CD4-positive, alpha-beta T cell (primary cell): ENCODE measurements around the gene ACACA. TPM values are rescaled to one million over a fixed set of nuclear protein-coding genes. Genes with fewer than 3 reads are reported as not detected.

Source experiments
- ATAC-seq: fragments of 200-7000 bp; cut with Tn5 transposase; one replicate; pipeline ENCODE4 v1.10.0; 2022; ENCODE audit warnings: mild to moderate bottlenecking; ENCODE audit not compliant: poor library complexity
- CTCF ChIA-PET: fragments of 350-600 bp; sonication (Branson Sonifier 250); formaldehyde crosslinking; loops from one replicate; lab custom pipeline; 2021; ENCODE audit warnings: antibody characterized with exemption, inconsistent platforms; lab: Charles Lee
- POLR2A ChIA-PET: fragments of 350-600 bp; sonication (Branson Sonifier 250); formaldehyde crosslinking; loops from one replicate; lab custom pipeline; 2021; ENCODE audit warnings: antibody characterized with exemption, inconsistent platforms; lab: Charles Lee
- DNase-seq, 14 experiments: peaks; one replicate each; pipeline ENCODE4 v3.0.0-alpha.2; 2013 to 2020; ENCODE audit warnings: mixed read lengths in 2 of 14
- H3K27ac ChIP-seq, 2 donors: one replicate each; pipeline versions ENCODE4 v1.5.1 to v1.7.0; 2013; ENCODE audit warnings: low read length in 2 of 2, low read depth in 1 of 2, mild to moderate bottlenecking in 1 of 2
- H3K27me3 ChIP-seq, 2 experiments: 1 replicate in 1 of 2; 2 replicates in 1 of 2; pipeline versions ENCODE4 v1.6.1 to v1.7.0; 2013; ENCODE audit warnings: low read length in 2 of 2, control low read depth in 1 of 2, mild to moderate bottlenecking in 1 of 2, moderate library complexity in 1 of 2; ENCODE audit not compliant: insufficient read depth in 2 of 2, control insufficient read depth in 1 of 2
- H3K36me3 ChIP-seq: one replicate; pipeline ENCODE4 v1.6.1; 2013; ENCODE audit warnings: low read length, control low read depth; ENCODE audit not compliant: insufficient read depth
- H3K4me1 ChIP-seq: one replicate; pipeline ENCODE4 v1.6.1; 2013; ENCODE audit warnings: low read length, control low read depth; ENCODE audit not compliant: insufficient read depth
- H3K4me3 ChIP-seq: one replicate; pipeline ENCODE4 v1.5.1; 2013; ENCODE audit warnings: mild to moderate bottlenecking, low read length, moderate library complexity
- H3K9me3 ChIP-seq, 2 experiments: 1 replicate in 1 of 2; 2 replicates in 1 of 2; pipeline versions ENCODE4 v1.6.1 to v1.7.0; 2013; ENCODE audit warnings: low read length in 2 of 2, mild to moderate bottlenecking in 2 of 2, control low read depth in 1 of 2, moderate library complexity in 1 of 2; ENCODE audit not compliant: control insufficient read depth in 1 of 2, insufficient read depth in 1 of 2
- H3K27ac Mint-ChIP-seq: one replicate; pipeline ENCODE4 v1.8.0; 2020; ENCODE audit warnings: mixed read lengths
- H3K27me3 Mint-ChIP-seq: one replicate; pipeline ENCODE4 v1.8.0; 2021; ENCODE audit warnings: mixed read lengths
- H3K36me3 Mint-ChIP-seq: one replicate; pipeline ENCODE4 v1.8.0; 2021; ENCODE audit warnings: low read depth, mixed read lengths
- H3K4me1 Mint-ChIP-seq: one replicate; pipeline ENCODE4 v1.8.0; 2021; ENCODE audit warnings: low read depth, mixed read lengths
- H3K4me3 Mint-ChIP-seq: one replicate; pipeline ENCODE4 v1.8.0; 2020; ENCODE audit warnings: mild to moderate bottlenecking, mixed read lengths
- H3K9me3 Mint-ChIP-seq: one replicate; pipeline ENCODE4 v1.8.0; 2020; ENCODE audit warnings: mixed read lengths
- CTCF ChIP-seq: fragments of 200-600 bp; IDR thresholded peaks from one replicate; pipeline ENCODE4 v1.8.0; 2022; ENCODE audit warnings: antibody characterized with exemption, mild to moderate bottlenecking
- intact Hi-C, 2 experiments: fragments of 100-400 bp; cut with DNase I in 1 of 2; cut with micrococcal nuclease in 1 of 2; formaldehyde crosslinking; loops; one replicate each; pipeline versions ENCODE4 v1.15.1 to v1.9.0; 2023 to 2025; cut with DNase I, micrococcal nuclease
- total RNA-seq, 174 experiments: library from RNA in 2 of 174; stranded (reverse) in 2 of 174; gene quantifications; one replicate each; pipeline ENCODE4 v1.2.3 and lab custom pipeline; 2021 to 2026

Gene ACACA
- total RNA-seq, 2 experiments from 2014 or later, result 26.0 to 28.9 TPM

DNA sequence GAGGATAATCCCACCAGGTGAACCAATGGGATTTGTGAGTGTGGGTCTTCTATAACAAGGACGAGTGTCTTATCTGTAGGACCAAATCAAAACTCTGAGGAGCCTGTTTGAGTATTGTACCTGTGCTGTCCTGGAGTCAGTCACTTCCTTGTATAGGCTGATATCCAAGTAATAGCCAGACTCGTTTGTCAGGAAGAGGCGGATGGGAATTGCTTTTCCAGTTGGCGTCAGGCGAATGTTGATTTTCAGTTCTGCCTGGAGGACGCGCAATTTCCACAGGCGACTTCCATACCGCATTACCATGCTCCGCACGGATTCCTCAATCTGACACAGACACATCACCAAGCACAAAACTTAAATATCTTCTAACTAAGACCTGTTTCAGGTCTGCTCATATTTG is 218.5 kb downstream of the ACACA start:
- Histone ChIP-seq H3K9me3 (no peaks in the 10 kb centered on the region), H3K27me3 (no peaks in the 10 kb centered on the region), H3K4me3 (no peak overlapping the region), H3K4me1 (no peaks in the 10 kb centered on the region), H3K36me3 (peaks cover 20% of the 10 kb centered on the region), H3K27ac (no peak overlapping the region)
- Mint-ChIP-seq H3K36me3 (peaks cover 70% of the 10 kb centered on the region), H3K4me1 (no peaks in the 10 kb centered on the region), H3K27me3 (no peaks in the 10 kb centered on the region), H3K4me3 (no peak overlapping the region), H3K9me3 (no peaks in the 10 kb centered on the region), H3K27ac (no peak overlapping the region)
- no peak for TF ChIP-seq CTCF
- ChIA-PET POLR2A (no interaction called here), CTCF (no interaction called here)
- ATAC-seq, result no peak
- DNase-seq, result no peak
- intact Hi-C loops, result no loop called here

DNA sequence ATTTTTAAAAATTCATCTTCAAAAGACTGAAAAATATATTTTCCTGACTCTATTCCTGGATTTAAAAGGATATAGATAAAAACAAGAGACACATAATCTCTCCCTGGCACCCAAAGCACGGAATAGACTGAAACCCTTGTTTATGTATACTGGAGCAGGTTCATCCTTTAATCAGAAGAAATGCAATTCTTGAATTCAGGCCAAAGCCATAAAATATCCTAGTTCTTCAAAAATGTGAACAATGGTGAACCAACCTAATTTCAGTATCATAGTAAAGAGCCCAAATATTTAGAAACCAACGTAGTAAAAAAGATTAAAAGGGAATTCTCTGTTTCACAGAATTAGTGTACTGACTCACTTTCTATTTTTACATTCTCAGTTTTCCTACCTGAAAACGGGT is 219.4 kb downstream of the ACACA start:
- H3K9me3 Mint-ChIP-seq, result no peaks in the 10 kb centered on the region
- intact Hi-C loops, result no loop called here
- no peak for ATAC-seq
- no peak for DNase-seq
- H3K9me3 ChIP-seq, result no peaks in the 10 kb centered on the region
- no peak for TF ChIP-seq CTCF
- H3K4me3 ChIP-seq, result no peak overlapping the region
- ChIA-PET CTCF (no interaction called here), POLR2A (no interaction called here)
- no peaks in the 10 kb centered on the region for H3K27me3 ChIP-seq
- H3K4me1 ChIP-seq, result no peaks in the 10 kb centered on the region
- no peak overlapping the region for H3K4me3 Mint-ChIP-seq
- H3K27ac ChIP-seq, result no peak overlapping the region
- H3K4me1 Mint-ChIP-seq, result no peaks in the 10 kb centered on the region
- H3K27ac Mint-ChIP-seq, result no peak overlapping the region
- H3K36me3 Mint-ChIP-seq, result peaks cover 66% of the 10 kb centered on the region
- H3K36me3 ChIP-seq, result peaks cover 20% of the 10 kb centered on the region
- H3K27me3 Mint-ChIP-seq, result no peaks in the 10 kb centered on the region

GRCh38 chr17:37182786-37183465 is 223.7 kb downstream of the ACACA start:
- no peaks in the 10 kb centered on the region for H3K4me1 ChIP-seq
- Mint-ChIP-seq H3K9me3 (no peaks in the 10 kb centered on the region), H3K4me3 (no peak overlapping the region), H3K36me3 (peaks cover 56% of the 10 kb centered on the region), H3K27me3 (no peaks in the 10 kb centered on the region), H3K4me1 (no peaks in the 10 kb centered on the region), H3K27ac (no peak overlapping the region)
- CTCF ChIA-PET, result no interaction called here
- no peak for DNase-seq
- no peak for TF ChIP-seq CTCF
- no peaks in the 10 kb centered on the region for H3K27me3 ChIP-seq
- H3K27ac ChIP-seq, result no peak overlapping the region
- no peak for ATAC-seq
- POLR2A ChIA-PET, result no interaction called here
- intact Hi-C loops, result no loop called here
- H3K36me3 ChIP-seq, result peaks cover 16% of the 10 kb centered on the region
- H3K9me3 ChIP-seq, result no peaks in the 10 kb centered on the region
- no peak overlapping the region for H3K4me3 ChIP-seq
